Calu3 (cell line): ENCODE measurements around the gene GAL. TPM values are rescaled to one million over a fixed set of nuclear protein-coding genes. Genes with fewer than 3 reads are reported as not detected.

Source experiments
- BruUV-seq: library from RNA; stranded (reverse); fragments of 400-500 nt; replicated peaks from 2 replicates; lab custom pipeline; 2021; lab: Mats Ljungman, UMichigan
- CTCF ChIA-PET: fragments of 300-600 bp; sonication (Branson Sonifier 250); formaldehyde crosslinking; loops from one replicate; lab custom pipeline; 2022; ENCODE audit warnings: antibody characterized with exemption; lab: Charles Lee
- DNase-seq: peaks from one replicate; pipeline ENCODE4 v3.0.0; 2022
- H3K27ac Mint-ChIP-seq: one replicate; pipeline ENCODE4 v1.8.0; 2022; ENCODE audit warnings: mixed read lengths; ENCODE audit not compliant: unreplicated experiment
- H3K27me3 Mint-ChIP-seq: one replicate; pipeline ENCODE4 v1.8.0; 2022; ENCODE audit warnings: mixed read lengths; ENCODE audit not compliant: unreplicated experiment
- H3K36me3 Mint-ChIP-seq: one replicate; pipeline ENCODE4 v1.8.0; 2022; ENCODE audit warnings: mild to moderate bottlenecking, moderate library complexity, mixed read lengths; ENCODE audit not compliant: insufficient read depth, unreplicated experiment
- H3K4me1 Mint-ChIP-seq: one replicate; pipeline ENCODE4 v1.8.0; 2022; ENCODE audit warnings: mild to moderate bottlenecking, low read depth, mixed read lengths; ENCODE audit not compliant: unreplicated experiment
- H3K4me3 Mint-ChIP-seq: one replicate; pipeline ENCODE4 v1.8.0; 2022; ENCODE audit warnings: mild to moderate bottlenecking, low read depth, moderate library complexity, mixed read lengths; ENCODE audit not compliant: unreplicated experiment
- H3K9me3 Mint-ChIP-seq: one replicate; pipeline ENCODE4 v1.8.0; 2022; ENCODE audit warnings: low read depth, mixed read lengths; ENCODE audit not compliant: unreplicated experiment
- intact Hi-C: fragments of 100-400 bp; cut with micrococcal nuclease; formaldehyde crosslinking; loops from one replicate; pipeline ENCODE4 v1.10.0; 2022; ENCODE audit not compliant: unreplicated experiment
- total RNA-seq: library from RNA; stranded (reverse); gene quantifications from 2 replicates; pipeline ENCODE4 v1.2.3, GENCODE V29; 2022
- TF ChIP-seq, protein P1 (sequence below): fragments of 200-600 bp; IDR thresholded peaks from one replicate; pipeline ENCODE4 v1.8.0; 2022; ENCODE audit warnings: antibody characterized with exemption; ENCODE audit not compliant: unreplicated experiment

Gene GAL
- total RNA-seq, 1 experiment from 2014 or later: 1.2 TPM

GRCh38 chr11:68686486-68686885 lies 2.1 kb downstream of the GAL start:
- H3K27ac Mint-ChIP-seq: no peak overlapping the region
- no peaks in the 10 kb centered on the region for H3K36me3 Mint-ChIP-seq
- H3K4me1 Mint-ChIP-seq: no peaks in the 10 kb centered on the region
- peaks cover 77% of the 10 kb centered on the region for H3K27me3 Mint-ChIP-seq
- intact Hi-C loops: no loop called here
- TF ChIP-seq, protein P1, sequence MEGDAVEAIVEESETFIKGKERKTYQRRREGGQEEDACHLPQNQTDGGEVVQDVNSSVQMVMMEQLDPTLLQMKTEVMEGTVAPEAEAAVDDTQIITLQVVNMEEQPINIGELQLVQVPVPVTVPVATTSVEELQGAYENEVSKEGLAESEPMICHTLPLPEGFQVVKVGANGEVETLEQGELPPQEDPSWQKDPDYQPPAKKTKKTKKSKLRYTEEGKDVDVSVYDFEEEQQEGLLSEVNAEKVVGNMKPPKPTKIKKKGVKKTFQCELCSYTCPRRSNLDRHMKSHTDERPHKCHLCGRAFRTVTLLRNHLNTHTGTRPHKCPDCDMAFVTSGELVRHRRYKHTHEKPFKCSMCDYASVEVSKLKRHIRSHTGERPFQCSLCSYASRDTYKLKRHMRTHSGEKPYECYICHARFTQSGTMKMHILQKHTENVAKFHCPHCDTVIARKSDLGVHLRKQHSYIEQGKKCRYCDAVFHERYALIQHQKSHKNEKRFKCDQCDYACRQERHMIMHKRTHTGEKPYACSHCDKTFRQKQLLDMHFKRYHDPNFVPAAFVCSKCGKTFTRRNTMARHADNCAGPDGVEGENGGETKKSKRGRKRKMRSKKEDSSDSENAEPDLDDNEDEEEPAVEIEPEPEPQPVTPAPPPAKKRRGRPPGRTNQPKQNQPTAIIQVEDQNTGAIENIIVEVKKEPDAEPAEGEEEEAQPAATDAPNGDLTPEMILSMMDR: no peak
- no peak for DNase-seq
- CTCF ChIA-PET: no interaction called here
- no TSS peak for BruUV-seq
- no peak overlapping the region for H3K4me3 Mint-ChIP-seq
- H3K9me3 Mint-ChIP-seq: no peaks in the 10 kb centered on the region

DNA sequence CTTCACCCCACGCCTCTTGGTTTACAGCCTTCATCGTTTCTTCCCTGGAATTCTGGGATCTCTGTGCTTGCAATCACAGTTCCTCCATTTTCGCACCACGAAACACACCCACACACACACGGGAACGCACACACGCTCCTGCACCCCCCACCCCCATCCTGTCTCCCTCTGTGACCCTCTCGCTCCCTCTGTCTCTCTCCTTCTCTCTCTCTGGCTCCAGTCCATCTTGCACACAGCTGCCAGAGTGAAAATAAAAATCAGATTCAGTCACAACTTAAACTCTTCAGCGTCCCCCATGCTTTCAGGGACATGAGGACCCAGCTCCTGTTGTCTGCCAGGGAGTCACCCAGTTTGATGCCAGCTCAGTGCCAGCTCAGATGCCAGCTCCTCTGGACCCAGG lies 3.0 kb downstream of the GAL start:
- no peaks in the 10 kb centered on the region for H3K4me1 Mint-ChIP-seq
- peaks cover 75% of the 10 kb centered on the region for H3K27me3 Mint-ChIP-seq
- no TSS peak for BruUV-seq
- intact Hi-C loops: no loop called here
- CTCF ChIA-PET: no interaction called here
- H3K4me3 Mint-ChIP-seq: no peak overlapping the region
- TF ChIP-seq, protein P1: no peak
- no peaks in the 10 kb centered on the region for H3K36me3 Mint-ChIP-seq
- no peak overlapping the region for H3K27ac Mint-ChIP-seq
- H3K9me3 Mint-ChIP-seq: no peaks in the 10 kb centered on the region
- no peak for DNase-seq

- CTCF ChIA-PET: no interaction called here
- TF ChIP-seq, protein P1: no peak
- no peak overlapping the region for H3K27ac Mint-ChIP-seq
- DNase-seq: no peak
- no peaks in the 10 kb centered on the region for H3K36me3 Mint-ChIP-seq
- H3K4me3 Mint-ChIP-seq: no peak overlapping the region
- no TSS peak for BruUV-seq
- intact Hi-C loops: no loop called here
- no peaks in the 10 kb centered on the region for H3K4me1 Mint-ChIP-seq
- peaks cover 68% of the 10 kb centered on the region for H3K27me3 Mint-ChIP-seq
- no peaks in the 10 kb centered on the region for H3K9me3 Mint-ChIP-seq
These were observed 3.6 kb downstream of the GAL start for GRCh38 chr11:68687986-68688385.

- H3K36me3 Mint-ChIP-seq: no peaks in the 10 kb centered on the region
- peaks cover 69% of the 10 kb centered on the region for H3K27me3 Mint-ChIP-seq
These were observed 4.5 kb downstream of the GAL start for GRCh38 chr11:68688881-68689280.

More at GRCh38 chr11:68688881-68689280, 4.5 kb downstream of the GAL start:
- BruUV-seq: no TSS peak
- H3K27ac Mint-ChIP-seq: no peak overlapping the region
- TF ChIP-seq, protein P1: no peak
- CTCF ChIA-PET: no interaction called here
- no peaks in the 10 kb centered on the region for H3K4me1 Mint-ChIP-seq
- intact Hi-C loops: no loop called here
- H3K9me3 Mint-ChIP-seq: no peaks in the 10 kb centered on the region
- no peak for DNase-seq
- H3K4me3 Mint-ChIP-seq: no peak overlapping the region
